Peyer's patch (tissue), 4 donors: Measurements from ENCODE around the gene BMP6. TPM values are rescaled to one million over a fixed set of nuclear protein-coding genes. Genes with fewer than 3 reads are reported as not detected.

Experiments used
- DNase-seq, 3 donors: peaks; one replicate each; pipeline ENCODE4 v3.0.0-alpha.2; 2017 to 2019
- H3K27ac ChIP-seq, 4 donors: fragments of 200-600 bp; sonication (generic); one replicate each; pipeline ENCODE4 v1.5.1; 2016 to 2019
- H3K27me3 ChIP-seq, 2 donors: fragments of 200-600 bp; sonication (generic); one replicate each; pipeline ENCODE4 v1.5.1; 2019
- H3K36me3 ChIP-seq, 3 donors: fragments of 200-600 bp; sonication (generic); one replicate each; pipeline ENCODE4 v1.5.1; 2016 to 2019
- H3K4me1 ChIP-seq, 4 donors: fragments of 200-600 bp; sonication (generic); one replicate each; pipeline ENCODE4 v1.5.1; 2016 to 2019
- H3K4me3 ChIP-seq, 4 donors: fragments of 200-600 bp; sonication (generic); 1 replicate in 3 of 4; 2 replicates in 1 of 4; pipeline ENCODE4 v1.5.1; 2016 to 2019; ENCODE audit warnings: mild to moderate bottlenecking in 1 of 4
- H3K9me3 ChIP-seq, 4 donors: fragments of 200-600 bp; sonication (generic); one replicate each; pipeline ENCODE4 v1.5.1; 2016 to 2019; ENCODE audit warnings: mild to moderate bottlenecking in 1 of 4
- POLR2A ChIP-seq, 2 donors: fragments of 450-650 bp; IDR thresholded peaks; one replicate each; pipeline ENCODE4 v1.5.1; 2017; ENCODE audit warnings: antibody characterized with exemption in 2 of 2, mild to moderate bottlenecking in 2 of 2, moderate library complexity in 2 of 2
- total RNA-seq, 4 donors: library from RNA; depleted of rRNA; stranded (reverse); fragments of >200 nt; gene quantifications; one replicate each; pipeline ENCODE4 v1.1.0, GENCODE V29; 2016
- TF ChIP-seq, protein P1 (sequence below), 6 experiments: fragments of 450-650 bp in 4 of 6; fragments of 200-600 bp in 2 of 6; sonication (generic) in 1 of 6; IDR thresholded peaks; one replicate each; pipeline ENCODE4 v1.5.1; 2017 to 2019; ENCODE audit warnings: antibody characterized with exemption in 6 of 6, mild to moderate bottlenecking in 3 of 6, moderate library complexity in 1 of 6

Gene BMP6
- total RNA-seq, 4 donors from 2014 or later: 0.88 to 3.6 (median 2.2) TPM

DNA sequence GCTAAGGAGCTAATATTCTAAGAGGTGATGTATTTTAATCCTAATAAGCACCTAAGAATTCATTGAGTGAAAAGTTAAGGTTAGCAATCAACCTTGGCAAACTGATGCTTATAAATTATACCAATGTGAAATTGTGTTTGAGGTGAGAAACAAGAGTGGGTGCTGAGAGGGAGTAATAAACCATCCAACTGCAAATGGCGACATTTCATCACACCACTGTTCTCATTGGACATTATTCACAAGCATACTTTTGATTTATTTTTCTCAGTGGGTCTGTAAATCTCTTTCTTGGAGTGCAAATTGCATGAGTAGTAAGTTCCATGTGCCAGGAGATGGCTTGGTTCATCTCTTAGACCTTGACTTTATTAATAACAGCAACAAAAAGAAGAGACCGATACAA, 71.5 kb downstream of the BMP6 start:
- H3K4me1 ChIP-seq: no peaks in the 10 kb centered on the region
- no peak overlapping the region for H3K4me3 ChIP-seq
- DNase-seq: no peak
- H3K27me3 ChIP-seq: no peaks in the 10 kb centered on the region
- TF ChIP-seq, protein P1, sequence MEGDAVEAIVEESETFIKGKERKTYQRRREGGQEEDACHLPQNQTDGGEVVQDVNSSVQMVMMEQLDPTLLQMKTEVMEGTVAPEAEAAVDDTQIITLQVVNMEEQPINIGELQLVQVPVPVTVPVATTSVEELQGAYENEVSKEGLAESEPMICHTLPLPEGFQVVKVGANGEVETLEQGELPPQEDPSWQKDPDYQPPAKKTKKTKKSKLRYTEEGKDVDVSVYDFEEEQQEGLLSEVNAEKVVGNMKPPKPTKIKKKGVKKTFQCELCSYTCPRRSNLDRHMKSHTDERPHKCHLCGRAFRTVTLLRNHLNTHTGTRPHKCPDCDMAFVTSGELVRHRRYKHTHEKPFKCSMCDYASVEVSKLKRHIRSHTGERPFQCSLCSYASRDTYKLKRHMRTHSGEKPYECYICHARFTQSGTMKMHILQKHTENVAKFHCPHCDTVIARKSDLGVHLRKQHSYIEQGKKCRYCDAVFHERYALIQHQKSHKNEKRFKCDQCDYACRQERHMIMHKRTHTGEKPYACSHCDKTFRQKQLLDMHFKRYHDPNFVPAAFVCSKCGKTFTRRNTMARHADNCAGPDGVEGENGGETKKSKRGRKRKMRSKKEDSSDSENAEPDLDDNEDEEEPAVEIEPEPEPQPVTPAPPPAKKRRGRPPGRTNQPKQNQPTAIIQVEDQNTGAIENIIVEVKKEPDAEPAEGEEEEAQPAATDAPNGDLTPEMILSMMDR (IDR thresholded peaks at IDR 0.05): no peak
- no peak for TF ChIP-seq POLR2A (IDR thresholded peaks at IDR 0.05)
- no peaks in the 10 kb centered on the region for H3K9me3 ChIP-seq
- no peak overlapping the region for H3K27ac ChIP-seq
- H3K36me3 ChIP-seq: no peaks in the 10 kb centered on the region

DNA sequence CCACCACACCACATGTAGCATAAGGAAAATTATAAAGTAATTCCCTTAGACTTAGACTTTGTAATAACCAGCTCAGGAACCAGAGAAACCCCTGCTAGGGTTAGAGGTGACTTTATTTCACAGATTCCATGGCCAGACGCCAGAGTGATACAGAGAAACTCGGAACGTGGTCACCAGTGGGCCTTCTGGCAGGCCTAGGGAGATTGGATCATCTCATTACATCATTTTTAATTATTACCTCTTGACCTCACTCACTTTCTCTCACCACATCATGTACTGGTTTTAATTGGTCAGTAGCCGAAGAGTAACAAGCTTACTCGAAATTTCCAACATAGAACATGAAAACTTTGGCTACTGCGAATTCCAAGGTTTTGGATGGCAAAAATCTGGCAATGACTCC, 72.9 kb downstream of the BMP6 start:
- Histone ChIP-seq H3K27ac (no peak overlapping the region), H3K9me3 (no peaks in the 10 kb centered on the region), H3K27me3 (no peaks in the 10 kb centered on the region), H3K36me3 (no peaks in the 10 kb centered on the region), H3K4me3 (no peak overlapping the region), H3K4me1 (no peaks in the 10 kb centered on the region)
- DNase-seq: no peak
- TF ChIP-seq, protein P1 (IDR thresholded peaks at IDR 0.05): no peak
- no peak for TF ChIP-seq POLR2A (IDR thresholded peaks at IDR 0.05)

DNA sequence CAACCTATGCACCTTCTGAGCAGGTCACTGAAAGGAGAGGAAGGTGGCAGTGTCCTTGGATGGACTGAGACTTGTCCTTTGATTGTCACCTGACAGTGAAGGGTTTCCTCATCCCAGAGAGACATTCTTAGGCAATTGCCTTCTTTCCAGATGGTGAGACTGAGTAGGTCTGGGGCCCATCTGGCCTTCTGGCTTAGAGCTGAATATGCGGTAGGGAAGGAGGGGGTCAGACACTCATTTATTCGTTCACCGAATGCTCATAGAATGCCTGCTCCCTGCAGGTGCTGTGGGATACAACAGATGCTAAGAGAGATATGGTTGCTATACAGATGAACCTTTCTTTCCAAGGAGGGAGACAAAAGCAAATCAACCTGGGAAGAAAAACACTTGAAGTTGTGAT, 76.8 kb downstream of the BMP6 start:
- no peak for DNase-seq
- Histone ChIP-seq H3K4me1 (no peaks in the 10 kb centered on the region), H3K27ac (no peak overlapping the region), H3K9me3 (no peaks in the 10 kb centered on the region), H3K4me3 (no peak overlapping the region), H3K27me3 (no peaks in the 10 kb centered on the region), H3K36me3 (no peaks in the 10 kb centered on the region)
- TF ChIP-seq, protein P1 (IDR thresholded peaks at IDR 0.05): no peak
- TF ChIP-seq POLR2A (IDR thresholded peaks at IDR 0.05): no peak

DNA sequence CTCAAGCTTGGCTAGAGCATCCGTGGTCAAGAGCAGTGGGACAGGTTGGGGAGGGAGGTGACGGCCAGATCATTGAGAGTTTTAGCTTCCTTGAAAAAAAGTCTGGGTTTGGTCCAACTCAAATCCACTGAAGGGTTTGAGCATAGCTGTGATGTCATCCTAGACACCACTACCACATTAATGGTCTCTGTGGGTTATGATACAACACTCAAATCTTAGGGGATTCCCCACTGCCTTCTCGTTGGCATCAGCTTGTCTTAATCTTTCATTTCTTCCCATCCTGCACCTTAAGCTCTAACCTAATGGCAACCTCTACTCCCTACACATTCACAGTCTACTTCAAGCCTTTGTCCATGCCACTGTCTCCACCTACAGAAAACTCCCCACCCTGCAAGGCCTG, 77.3 kb downstream of the BMP6 start:
- DNase-seq: no peak
- Histone ChIP-seq H3K4me1 (no peaks in the 10 kb centered on the region), H3K4me3 (no peak overlapping the region), H3K9me3 (no peaks in the 10 kb centered on the region), H3K36me3 (no peaks in the 10 kb centered on the region), H3K27ac (no peak overlapping the region), H3K27me3 (no peaks in the 10 kb centered on the region)
- TF ChIP-seq, protein P1 (IDR thresholded peaks at IDR 0.05): no peak

DNA sequence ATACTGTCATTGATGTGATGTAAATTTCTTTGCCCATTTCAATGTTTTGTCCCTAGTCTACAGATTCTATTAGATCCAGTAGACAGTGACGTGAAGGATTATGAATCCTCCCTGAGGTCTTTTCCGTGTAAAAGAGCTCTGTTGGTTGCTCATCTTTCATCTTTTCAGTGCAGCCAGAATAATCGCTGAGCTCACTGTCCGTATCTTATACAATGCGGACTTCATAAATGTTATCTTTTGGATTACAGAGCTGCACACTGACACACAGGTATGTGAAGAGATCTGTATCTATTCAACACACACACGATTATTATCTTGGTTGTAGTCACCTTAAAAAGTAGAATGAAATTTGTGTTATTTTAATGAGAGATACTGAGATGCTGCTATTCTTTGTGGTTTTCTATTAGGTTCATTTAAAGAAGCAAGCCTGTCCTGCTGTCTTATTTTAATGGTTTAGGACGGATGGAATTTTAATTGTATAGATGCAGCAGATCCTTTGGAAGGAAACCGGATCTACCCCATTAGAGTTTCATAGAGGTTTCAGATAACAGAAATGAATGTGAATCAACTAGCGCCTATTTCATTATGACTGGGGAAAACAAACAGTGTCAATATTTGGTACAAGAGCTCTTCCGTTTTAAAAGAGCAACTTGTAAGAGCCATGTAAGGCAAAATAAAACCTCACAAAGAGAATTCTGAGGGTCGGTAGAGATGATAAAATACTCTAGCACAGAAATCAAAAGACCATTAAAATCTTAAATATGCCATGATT, 79.4 kb downstream of the BMP6 start:
- TF ChIP-seq, protein P1 (IDR thresholded peaks at IDR 0.05): no peak
- TF ChIP-seq POLR2A (IDR thresholded peaks at IDR 0.05): no peak
- Histone ChIP-seq H3K4me1 (no peaks in the 10 kb centered on the region), H3K4me3 (no peak overlapping the region), H3K36me3 (no peaks in the 10 kb centered on the region), H3K27ac (no peak overlapping the region), H3K27me3 (no peaks in the 10 kb centered on the region), H3K9me3 (no peaks in the 10 kb centered on the region)
- no peak for DNase-seq

DNA sequence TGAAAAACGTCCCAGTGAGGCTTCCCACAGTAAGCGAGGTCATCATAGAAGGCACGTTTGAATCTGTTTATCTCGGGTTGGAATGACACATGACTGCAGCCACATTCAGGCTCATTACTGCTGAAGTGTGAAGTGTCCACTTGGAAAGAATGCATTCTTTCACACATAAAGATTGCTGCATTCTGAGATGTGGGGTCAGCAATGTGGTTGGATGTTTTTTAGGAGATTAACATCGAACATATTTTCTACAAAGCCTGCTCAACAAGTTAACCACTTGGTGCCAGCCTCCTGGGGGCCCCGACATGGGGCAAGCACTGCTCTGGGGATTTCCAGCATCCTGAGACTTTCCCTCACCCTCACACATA, 79.9 kb downstream of the BMP6 start:
- no peak for DNase-seq
- no peak overlapping the region for H3K4me3 ChIP-seq
- no peaks in the 10 kb centered on the region for H3K27me3 ChIP-seq
- TF ChIP-seq, protein P1 (IDR thresholded peaks at IDR 0.05): no peak
- no peak for TF ChIP-seq POLR2A (IDR thresholded peaks at IDR 0.05)
- no peak overlapping the region for H3K27ac ChIP-seq
- H3K36me3 ChIP-seq: no peaks in the 10 kb centered on the region
- no peaks in the 10 kb centered on the region for H3K4me1 ChIP-seq
- no peaks in the 10 kb centered on the region for H3K9me3 ChIP-seq
